Right lobe of liver (tissue), 4 donors: Measurements from ENCODE around the gene SMAD1.

ENCODE experiments used
- CTCF ChIP-seq, 4 donors: fragments of 200-600 bp in 3 of 4; fragments of 450-650 bp in 1 of 4; IDR thresholded peaks; one replicate each; pipeline versions ENCODE4 v1.5.1 to v1.8.0; 2016 to 2022; ENCODE audit warnings: antibody characterized with exemption in 4 of 4, mild to moderate bottlenecking in 2 of 4
- POLR2A ChIP-seq: fragments of 450-650 bp; IDR thresholded peaks from one replicate; pipeline ENCODE4 v1.6.1; 2017; ENCODE audit warnings: antibody characterized with exemption, mild to moderate bottlenecking
- donor health status: DM: no; HTN: no; CAD: no.
- donor health status: DM: no; HTN: no; CAD: no.
- donor health status: DM: no; HTN: yes; CAD: no.

- no peak for TF ChIP-seq CTCF (IDR thresholded peaks at IDR 0.05)
- TF ChIP-seq POLR2A = no peak
These were observed 41.5 kb downstream of the SMAD1 start for GRCh38 chr4:145523117-145523516.
